AG09309 (cell line): ENCODE measurements around the gene TTYH3.

Source experiments
- DNase-seq: peaks from one replicate; pipeline ENCODE4 v3.0.0-alpha.2; 2010; ENCODE audit warnings: low read depth
- H3K4me3 ChIP-seq: 2 replicates; pipeline ENCODE4 v1.5.1; 2011; ENCODE audit warnings: mild to moderate bottlenecking, low read depth, low read length, moderate library complexity; ENCODE audit not compliant: control insufficient read depth
- CTCF ChIP-seq: IDR thresholded peaks from 2 replicates; pipeline ENCODE4 v1.5.1; 2011; ENCODE audit warnings: mild to moderate bottlenecking, low read depth, low read length, inconsistent platforms; ENCODE audit not compliant: insufficient read depth, control insufficient read depth; ENCODE audit errors: missing control alignments

Gene TTYH3

GRCh38 chr7:2680256-2680655 lies 48.5 kb downstream of the TTYH3 start:
- H3K4me3 ChIP-seq = no peak overlapping the region
- DNase-seq = no peak
- TF ChIP-seq CTCF = no peak

- DNase-seq = no peak
Measured at GRCh38 chr7:2680792-2681490, 49.2 kb downstream of the TTYH3 start.

GRCh38 chr7:2681929-2682799 lies 50.4 kb downstream of the TTYH3 start:
- TF ChIP-seq CTCF = no peak
- H3K4me3 ChIP-seq = no peak overlapping the region
- no peak for DNase-seq

More at GRCh38 chr7:2680792-2681490, 49.2 kb downstream of the TTYH3 start:
- peak; percentile 87 for TF ChIP-seq CTCF
- H3K4me3 ChIP-seq = no peak overlapping the region

GRCh38 chr7:2684501-2684900 lies 52.7 kb downstream of the TTYH3 start:
- no peak for TF ChIP-seq CTCF
- H3K4me3 ChIP-seq = no peak overlapping the region
- DNase-seq = no peak

- no peak for TF ChIP-seq CTCF
- DNase-seq = no peak
- no peak overlapping the region for H3K4me3 ChIP-seq
Measured at GRCh38 chr7:2686101-2686500, 54.3 kb downstream of the TTYH3 start.

GRCh38 chr7:2687338-2687869 lies 55.6 kb downstream of the TTYH3 start:
- DNase-seq = no peak
- TF ChIP-seq CTCF = no peak
- H3K4me3 ChIP-seq = peak overlapping the region; percentile 49
